IPS-15b (cell line): ENCODE results near the gene BAZ1B.
"Not testable (repeated sequence)": the region's sequence is repeated elsewhere in the genome, so short reads cannot be mapped to it uniquely, and the experiment has no call there.

Source experiments
- H3K27me3 ChIP-seq: one replicate; pipeline ENCODE4 v1.6.1; 2013; ENCODE audit warnings: low read length; ENCODE audit not compliant: control insufficient read depth, insufficient read depth
- H3K36me3 ChIP-seq: one replicate; pipeline ENCODE4 v1.6.1; 2013; ENCODE audit warnings: low read length; ENCODE audit not compliant: control insufficient read depth, insufficient read depth
- H3K4me1 ChIP-seq: one replicate; pipeline ENCODE4 v1.6.1; 2013; ENCODE audit warnings: mild to moderate bottlenecking, low read length; ENCODE audit not compliant: control insufficient read depth, insufficient read depth
- H3K4me3 ChIP-seq: one replicate; pipeline ENCODE4 v1.5.1; 2013; ENCODE audit warnings: low read depth, low read length
- H3K9ac ChIP-seq: one replicate; pipeline ENCODE4 v1.6.1; 2013; ENCODE audit warnings: low read depth, mild to moderate bottlenecking, low read length
- H3K9me3 ChIP-seq: one replicate; pipeline ENCODE4 v1.6.1; 2013; ENCODE audit warnings: mild to moderate bottlenecking, low read length; ENCODE audit not compliant: control insufficient read depth, insufficient read depth

BAZ1B gene

GRCh38 chr7:73437621-73438416, 84.3 kb downstream of the BAZ1B start:
- H3K4me3 ChIP-seq: no peak overlapping the region
- peaks cover 9% of the 10 kb centered on the region for H3K27me3 ChIP-seq
- peaks cover 31% of the 10 kb centered on the region for H3K36me3 ChIP-seq
- no peaks in the 10 kb centered on the region for H3K4me1 ChIP-seq
- H3K9me3 ChIP-seq: no peaks in the 10 kb centered on the region
- no peak overlapping the region for H3K9ac ChIP-seq

DNA sequence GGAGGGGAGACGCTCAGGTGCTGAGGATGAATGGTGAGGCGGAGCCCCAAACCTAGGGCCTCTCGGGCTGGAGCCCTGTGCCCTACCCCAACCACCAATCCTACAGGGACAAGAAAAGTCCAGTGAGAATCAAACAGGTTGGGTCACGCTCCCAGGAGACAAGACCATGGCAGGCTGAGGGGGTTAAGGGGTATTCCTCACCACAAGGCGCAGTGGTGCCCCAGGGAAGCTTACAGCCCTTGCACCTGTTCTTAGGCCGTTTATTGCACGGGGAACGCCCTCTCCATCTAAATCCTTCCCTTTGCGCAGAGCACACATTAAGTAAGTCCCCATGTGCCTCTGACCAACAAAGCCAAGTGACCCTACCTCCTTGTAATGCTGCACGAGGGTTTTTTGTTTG, 85.0 kb downstream of the BAZ1B start:
- Histone ChIP-seq H3K4me1 (no peaks in the 10 kb centered on the region), H3K36me3 (peaks cover 23% of the 10 kb centered on the region), H3K9ac (no peak overlapping the region), H3K9me3 (no peaks in the 10 kb centered on the region), H3K27me3 (peaks cover 9% of the 10 kb centered on the region), H3K4me3 (no peak overlapping the region)

- Histone ChIP-seq H3K27me3 (peaks cover 9% of the 10 kb centered on the region), H3K36me3 (peaks cover 17% of the 10 kb centered on the region), H3K4me3 (no peak overlapping the region), H3K9me3 (no peaks in the 10 kb centered on the region), H3K9ac (no peak overlapping the region), H3K4me1 (no peaks in the 10 kb centered on the region)
Measured at GRCh38 chr7:73436031-73436929, 85.8 kb downstream of the BAZ1B start.

DNA sequence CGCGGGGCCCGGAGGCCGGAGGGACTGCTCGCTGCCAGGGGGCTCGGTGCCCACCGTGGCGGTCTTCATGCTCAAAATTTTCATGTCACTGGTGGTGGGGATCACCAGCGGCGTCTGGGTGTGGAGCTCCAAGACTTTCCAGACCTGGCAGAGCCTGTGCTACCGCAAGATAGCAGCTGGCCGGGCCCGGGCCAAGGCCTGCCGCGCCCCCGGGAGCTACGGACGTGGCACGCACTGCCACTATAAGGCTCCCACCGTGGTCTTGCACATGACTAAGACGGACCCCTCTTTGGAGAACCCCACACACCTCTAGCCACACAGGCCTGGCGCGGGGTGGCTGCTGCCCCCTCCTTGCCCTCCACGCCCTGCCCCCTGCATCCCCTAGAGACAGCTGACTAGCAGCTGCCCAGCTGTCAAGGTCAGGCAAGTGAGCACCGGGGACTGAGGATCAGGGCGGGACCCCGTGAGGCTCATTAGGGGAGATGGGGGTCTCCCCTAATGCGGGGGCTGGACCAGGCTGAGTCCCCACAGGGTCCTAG, 86.6 kb downstream of the BAZ1B start:
- peaks cover 9% of the 10 kb centered on the region for H3K27me3 ChIP-seq
- no peak overlapping the region for H3K4me3 ChIP-seq
- H3K9ac ChIP-seq: no peak overlapping the region
- H3K9me3 ChIP-seq: no peaks in the 10 kb centered on the region
- peaks cover 11% of the 10 kb centered on the region for H3K36me3 ChIP-seq
- no peaks in the 10 kb centered on the region for H3K4me1 ChIP-seq

GRCh38 chr7:73434701-73435069, 87.4 kb downstream of the BAZ1B start:
- H3K4me1 ChIP-seq: no peaks in the 10 kb centered on the region
- H3K27me3 ChIP-seq: peaks cover 9% of the 10 kb centered on the region
- H3K9ac ChIP-seq: no peak overlapping the region
- H3K4me3 ChIP-seq: no peak overlapping the region
- H3K36me3 ChIP-seq: peaks cover 4% of the 10 kb centered on the region
- H3K9me3 ChIP-seq: no peaks in the 10 kb centered on the region

- Histone ChIP-seq H3K4me1 (no peaks in the 10 kb centered on the region), H3K4me3 (peak overlapping the region; percentile 26), H3K9me3 (no peaks in the 10 kb centered on the region), H3K27me3 (peaks cover 9% of the 10 kb centered on the region), H3K36me3 (no peaks in the 10 kb centered on the region), H3K9ac (no peak overlapping the region)
Measured at GRCh38 chr7:73433924-73434700, 88.0 kb downstream of the BAZ1B start.

DNA sequence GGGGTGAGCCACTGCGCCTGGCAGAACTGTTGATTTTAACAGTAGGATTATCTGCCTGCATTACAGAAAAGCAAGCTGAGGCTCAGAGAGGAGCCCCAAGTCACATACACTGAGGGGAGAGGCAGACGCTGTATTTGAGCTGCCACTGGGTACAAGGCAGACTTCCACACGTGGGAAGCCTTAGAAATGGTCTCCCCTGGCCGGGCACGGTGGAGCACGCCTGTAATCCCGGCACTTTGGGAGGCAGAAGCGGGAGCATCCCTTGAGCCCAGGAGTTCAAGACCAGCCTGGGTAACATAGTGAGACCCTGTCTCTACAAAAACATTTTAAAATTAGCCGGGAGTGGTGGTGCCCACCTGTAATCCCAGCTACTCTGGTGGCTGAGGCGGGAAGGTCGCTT, 89.4 kb downstream of the BAZ1B start:
- peaks cover 3% of the 10 kb centered on the region for H3K4me1 ChIP-seq
- H3K4me3 ChIP-seq: no peak overlapping the region
- H3K27me3 ChIP-seq: peaks cover 9% of the 10 kb centered on the region
- H3K9me3 ChIP-seq: no peaks in the 10 kb centered on the region
- H3K9ac ChIP-seq: no peak overlapping the region
- H3K36me3 ChIP-seq: no peaks in the 10 kb centered on the region

DNA sequence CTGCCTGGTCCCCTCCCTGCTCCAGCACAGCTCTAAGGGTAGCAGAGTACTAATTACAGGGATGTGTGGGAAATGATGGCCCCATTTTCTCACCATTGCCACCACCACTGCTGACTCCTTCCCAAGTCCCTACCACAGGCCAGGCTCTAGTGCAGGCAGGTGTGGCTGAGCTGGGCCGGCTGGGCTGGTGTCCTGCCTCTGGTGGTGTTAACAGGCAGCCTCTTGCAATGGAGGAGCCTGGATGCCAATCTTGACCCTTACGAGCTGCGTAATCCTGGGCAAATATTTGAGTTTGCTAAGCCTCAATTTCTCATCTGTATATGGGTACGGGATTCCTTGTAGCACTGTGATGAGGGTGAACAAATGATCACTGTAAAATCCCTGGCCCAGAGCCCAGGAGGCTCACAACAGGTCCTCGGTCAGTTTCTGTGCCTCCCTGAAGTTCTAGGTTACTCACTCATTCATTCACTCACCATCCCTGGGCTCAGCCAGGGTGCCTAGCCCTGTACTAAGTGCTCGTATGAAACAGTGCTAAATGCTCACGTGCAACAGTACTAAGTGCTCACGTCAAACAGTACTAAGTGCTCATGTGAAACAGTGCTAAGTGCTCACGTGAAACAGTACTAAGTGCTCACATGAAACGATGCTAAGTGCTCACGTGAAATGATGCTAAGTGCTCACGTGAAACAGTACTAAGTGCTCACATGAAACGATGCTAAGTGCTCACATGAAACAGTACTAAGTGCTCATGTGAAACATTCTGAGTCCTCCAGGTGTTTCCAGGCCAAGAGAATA, 90.9 kb downstream of the BAZ1B start:
- Histone ChIP-seq H3K4me3 (no peak overlapping the region), H3K9me3 (no peaks in the 10 kb centered on the region), H3K27me3 (peaks cover 9% of the 10 kb centered on the region), H3K36me3 (no peaks in the 10 kb centered on the region), H3K4me1 (peaks cover 3% of the 10 kb centered on the region), H3K9ac (no peak overlapping the region)

DNA sequence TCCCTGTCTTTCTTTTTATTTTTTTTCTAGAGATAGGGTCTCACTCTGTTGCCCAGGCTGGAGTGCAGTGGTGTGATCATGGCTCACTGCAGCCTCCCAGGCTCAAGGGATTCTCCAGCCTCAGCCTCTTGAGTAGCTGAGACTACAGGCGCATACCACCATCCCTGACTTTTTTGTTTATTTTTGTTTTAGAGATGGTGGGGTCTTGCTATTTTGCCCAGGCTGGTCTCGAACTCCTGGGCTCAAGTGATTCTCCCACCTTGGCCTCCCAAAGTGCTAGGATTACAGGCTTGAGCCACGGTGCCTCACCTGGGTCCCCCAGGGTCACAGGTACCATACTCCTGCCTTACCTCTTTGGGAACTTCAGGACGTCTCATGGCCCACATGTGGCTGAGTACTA, 91.6 kb downstream of the BAZ1B start:
- H3K4me3 ChIP-seq, H3K27me3 ChIP-seq, H3K9me3 ChIP-seq, H3K9ac ChIP-seq, H3K36me3 ChIP-seq, H3K4me1 ChIP-seq: not testable (repeated sequence)

GRCh38 chr7:73429622-73430505, 92.2 kb downstream of the BAZ1B start:
- H3K9me3 ChIP-seq: no peaks in the 10 kb centered on the region
- peaks cover 5% of the 10 kb centered on the region for H3K27me3 ChIP-seq
- no peaks in the 10 kb centered on the region for H3K36me3 ChIP-seq
- no peak overlapping the region for H3K4me3 ChIP-seq
- no peak overlapping the region for H3K9ac ChIP-seq
- peaks cover 3% of the 10 kb centered on the region for H3K4me1 ChIP-seq
